ENCODE measurements around the gene SDK1.

The SDK1 gene

GRCh38 chr7:3338161-3338560 is 37.1 kb downstream of the SDK1 start:
- no peak for DNase-seq

GRCh38 chr7:3345699-3346481 is 44.8 kb downstream of the SDK1 start:
- DNase-seq: no peak

- no peak for DNase-seq
These were observed 48.1 kb downstream of the SDK1 start for GRCh38 chr7:3349126-3349525.

- DNase-seq: no peak
These were observed 55.1 kb downstream of the SDK1 start for GRCh38 chr7:3356173-3356572.

- DNase-seq: no peak
These were observed 57.9 kb downstream of the SDK1 start for GRCh38 chr7:3358991-3359390.

GRCh38 chr7:3367261-3367660 is 66.2 kb downstream of the SDK1 start:
- DNase-seq: no peak

- no peak for DNase-seq
These were observed 69.2 kb downstream of the SDK1 start for GRCh38 chr7:3370068-3370830.

GRCh38 chr7:3370921-3371320 is 69.9 kb downstream of the SDK1 start:
- no peak for DNase-seq

GRCh38 chr7:3371601-3372000 is 70.5 kb downstream of the SDK1 start:
- no peak for DNase-seq

- no peak for DNase-seq
These were observed 73.2 kb downstream of the SDK1 start for GRCh38 chr7:3374239-3374638.

GRCh38 chr7:3378390-3379150 is 77.5 kb downstream of the SDK1 start:
- DNase-seq: no peak

- no peak for DNase-seq
These were observed 79.0 kb downstream of the SDK1 start for GRCh38 chr7:3380034-3380433.

- no peak for DNase-seq
These were observed 80.0 kb downstream of the SDK1 start for GRCh38 chr7:3380886-3381685.

GRCh38 chr7:3386423-3387190 is 85.6 kb downstream of the SDK1 start:
- no peak for DNase-seq

- no peak for DNase-seq
These were observed 92.8 kb downstream of the SDK1 start for GRCh38 chr7:3393862-3394261.

GRCh38 chr7:3397324-3397723 is 96.3 kb downstream of the SDK1 start:
- DNase-seq: no peak

- DNase-seq: no peak
These were observed 98.8 kb downstream of the SDK1 start for GRCh38 chr7:3399858-3400257.

GRCh38 chr7:3404501-3404900 is 103.4 kb downstream of the SDK1 start:
- DNase-seq: no peak

GRCh38 chr7:3408814-3409595 is 108.0 kb downstream of the SDK1 start:
- no peak for DNase-seq

- DNase-seq: no peak
These were observed 111.8 kb downstream of the SDK1 start for GRCh38 chr7:3412871-3413270.

- DNase-seq: no peak
These were observed 114.8 kb downstream of the SDK1 start for GRCh38 chr7:3415861-3416312.
